Liver (tissue), 9 donors: ENCODE results near the gene RCOR1. TPM values are rescaled to one million over a fixed set of nuclear protein-coding genes. Genes with fewer than 3 reads are reported as not detected.

Source experiments
- DNase-seq: peaks from one replicate; pipeline ENCODE4 v3.0.0-alpha.2; 2017; ENCODE audit warnings: low spot score
- H3K27ac ChIP-seq, 2 donors: one replicate each; pipeline ENCODE4 v1.7.0; 2013; ENCODE audit warnings: inconsistent platforms in 2 of 2, low read length in 2 of 2, control low read depth in 1 of 2, low read depth in 1 of 2, mild to moderate bottlenecking in 1 of 2
- H3K27me3 ChIP-seq, 4 donors: one replicate each; pipeline versions ENCODE4 v1.6.1 to v1.7.0; 2013; ENCODE audit warnings: low read length in 3 of 4, inconsistent platforms in 1 of 4, mild to moderate bottlenecking in 1 of 4, moderate library complexity in 1 of 4; ENCODE audit not compliant: control insufficient read depth in 4 of 4, insufficient read depth in 4 of 4
- H3K36me3 ChIP-seq, 4 donors: one replicate each; pipeline versions ENCODE4 v1.6.1 to v1.7.0; 2013; ENCODE audit warnings: low read length in 3 of 4, mild to moderate bottlenecking in 3 of 4, low read depth in 1 of 4, moderate library complexity in 1 of 4; ENCODE audit not compliant: control insufficient read depth in 4 of 4, insufficient read depth in 3 of 4
- H3K4me1 ChIP-seq, 4 donors: one replicate each; pipeline versions ENCODE4 v1.6.1 to v1.7.0; 2013; ENCODE audit warnings: low read length in 3 of 4, mild to moderate bottlenecking in 3 of 4, moderate library complexity in 1 of 4; ENCODE audit not compliant: control insufficient read depth in 4 of 4, insufficient read depth in 4 of 4
- H3K4me3 ChIP-seq, 3 donors: one replicate each; pipeline versions ENCODE4 v1.6.1 to v1.7.0; 2013; ENCODE audit warnings: low read length in 3 of 3, control low read depth in 1 of 3, low read depth in 1 of 3, mild to moderate bottlenecking in 1 of 3
- H3K9ac ChIP-seq, 2 donors: one replicate each; pipeline ENCODE4 v1.7.0; 2013; ENCODE audit warnings: low read length in 2 of 2, mild to moderate bottlenecking in 2 of 2, moderate library complexity in 2 of 2, control low read depth in 1 of 2, low read depth in 1 of 2
- H3K9me3 ChIP-seq, 4 donors: one replicate each; pipeline versions ENCODE4 v1.6.1 to v1.7.0; 2013; ENCODE audit warnings: low read length in 3 of 4; ENCODE audit not compliant: control insufficient read depth in 4 of 4
- EGR1 ChIP-seq, 2 donors: IDR thresholded peaks; 2 replicates each; pipeline ENCODE4 v1.6.1; 2016 to 2018; ENCODE audit warnings: antibody characterized with exemption in 2 of 2, low read depth in 2 of 2
- FOXA1 ChIP-seq: IDR thresholded peaks from 2 replicates; pipeline ENCODE4 v1.6.1; 2016; ENCODE audit warnings: antibody characterized with exemption
- FOXA2 ChIP-seq: IDR thresholded peaks from 2 replicates; pipeline ENCODE4 v1.6.1; 2016; ENCODE audit warnings: antibody characterized with exemption
- GABPA ChIP-seq, 2 donors: IDR thresholded peaks in 1 of 2; conservative IDR thresholded peaks in 1 of 2; 2 replicates each; pipeline ENCODE4 v1.6.1; 2016; ENCODE audit warnings: antibody characterized with exemption in 2 of 2, mild to moderate bottlenecking in 1 of 2, moderate library complexity in 1 of 2
- HNF4A ChIP-seq, 2 donors: conservative IDR thresholded peaks; 2 replicates each; pipeline ENCODE4 v1.6.1; 2016; ENCODE audit warnings: antibody characterized with exemption in 2 of 2, mild to moderate bottlenecking in 2 of 2
- HNF4G ChIP-seq: IDR thresholded peaks from 2 replicates; pipeline ENCODE4 v1.6.1; 2016; ENCODE audit warnings: antibody characterized with exemption
- JUND ChIP-seq, 2 donors: IDR thresholded peaks; 2 replicates each; pipeline ENCODE4 v1.6.1; 2016; ENCODE audit warnings: antibody characterized with exemption in 2 of 2
- NR2F2 ChIP-seq: IDR thresholded peaks from 2 replicates; pipeline ENCODE4 v1.6.1; 2016; ENCODE audit warnings: antibody characterized with exemption
- SP1 ChIP-seq: IDR thresholded peaks from 2 replicates; pipeline ENCODE4 v1.6.1; 2018; ENCODE audit warnings: antibody characterized with exemption, mild to moderate bottlenecking
- YY1 ChIP-seq: IDR thresholded peaks from 2 replicates; pipeline ENCODE4 v1.6.1; 2016; ENCODE audit warnings: antibody characterized with exemption, mild to moderate bottlenecking
- WGBS: extraction: QIAGEN DNeasy Blood & Tissue Kit; methylation state at CpG from one replicate; pipeline ENCODE4 v1.1.7; 2013; 5-methylcytosine and 5-hydroxymethylcytosine counted together
- polyA plus RNA-seq, 2 donors: library from polyadenylated mRNA; stranded (reverse) in 1 of 2; unstranded in 1 of 2; fragments of 200-250 nt in 1 of 2; fragments of >200 nt in 1 of 2; fragmentation: Nextera tagmentation in 1 of 2; extraction: Ambion mirVana in 1 of 2; gene quantifications; one replicate each; pipeline versions ENCODE4 v1.2.1 to v1.2.3, GENCODE V29; 2013 to 2015
- total RNA-seq, 2 donors: library from RNA; depleted of rRNA; stranded (reverse); fragments of >200 nt; gene quantifications; one replicate each; pipeline ENCODE4 v1.2.3, GENCODE V29; 2014
- TF ChIP-seq, protein P1 (sequence below): IDR thresholded peaks from 2 replicates; pipeline ENCODE4 v1.6.1; 2016; ENCODE audit warnings: antibody characterized with exemption
- TF ChIP-seq, protein P2 (sequence below): IDR thresholded peaks from 2 replicates; pipeline ENCODE4 v1.6.1; 2016; ENCODE audit warnings: antibody characterized with exemption
- TF ChIP-seq, protein P3 (sequence below): IDR thresholded peaks from 2 replicates; pipeline ENCODE4 v1.6.1; 2016; ENCODE audit warnings: antibody characterized with exemption
- TF ChIP-seq, protein P4 (sequence below): fragments of 150-350 bp; IDR thresholded peaks from 2 replicates; pipeline ENCODE4 v1.5.1; 2017; ENCODE audit warnings: improper control_type of control experiment, low read depth, low read length; ENCODE audit not compliant: missing input control
- TF ChIP-seq, protein P5 (sequence below): IDR thresholded peaks from 2 replicates; pipeline ENCODE4 v1.6.1; 2016; ENCODE audit warnings: antibody characterized with exemption, mild to moderate bottlenecking
- donor health status: healthy.
- donor health status: healthy.
- donor health status: healthy.
- donor health status: healthy.
- donor health status: healthy.

Gene RCOR1
- total and polyA plus RNA-seq, 4 donors: 4.2 to 17.0 (median 5.7) TPM

DNA sequence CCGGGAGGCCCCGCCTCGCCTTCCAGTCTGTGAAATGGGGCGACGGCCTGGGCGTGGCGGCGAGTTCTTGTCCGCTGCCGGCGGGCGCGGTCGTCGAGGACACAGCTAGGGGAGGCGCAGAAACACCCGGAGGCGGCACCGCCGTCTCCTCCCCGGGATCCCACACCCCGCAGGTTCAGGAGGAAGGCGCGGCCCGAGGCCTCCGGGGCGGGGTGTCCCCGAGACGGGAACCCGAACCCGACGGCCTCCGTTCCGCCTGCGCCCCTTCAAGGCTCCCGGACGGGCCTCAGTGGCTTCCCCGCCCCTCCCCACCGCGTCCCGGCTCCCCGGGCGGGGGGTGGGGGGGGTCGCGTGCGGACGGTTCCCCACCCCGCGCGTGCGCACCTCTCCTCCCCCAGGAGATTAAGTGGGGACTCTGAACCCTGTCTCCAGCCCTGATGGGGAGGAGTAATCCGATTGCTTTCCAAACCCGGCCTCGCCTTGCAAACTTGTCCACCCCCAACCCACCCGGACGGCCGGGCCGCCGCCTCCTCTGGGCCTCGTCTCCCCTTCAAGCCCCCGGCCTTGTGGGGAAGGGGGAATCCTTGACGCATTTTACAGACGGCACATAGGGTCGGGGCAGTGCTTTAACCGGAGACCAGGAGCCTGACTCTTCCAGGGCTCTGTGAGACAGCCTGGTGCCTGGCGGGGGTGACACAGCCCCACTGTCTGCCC lies 47.5 kb upstream of the RCOR1 start:
- 12% methylated on average over 66 of the region's 66 CpGs for WGBS

DNA sequence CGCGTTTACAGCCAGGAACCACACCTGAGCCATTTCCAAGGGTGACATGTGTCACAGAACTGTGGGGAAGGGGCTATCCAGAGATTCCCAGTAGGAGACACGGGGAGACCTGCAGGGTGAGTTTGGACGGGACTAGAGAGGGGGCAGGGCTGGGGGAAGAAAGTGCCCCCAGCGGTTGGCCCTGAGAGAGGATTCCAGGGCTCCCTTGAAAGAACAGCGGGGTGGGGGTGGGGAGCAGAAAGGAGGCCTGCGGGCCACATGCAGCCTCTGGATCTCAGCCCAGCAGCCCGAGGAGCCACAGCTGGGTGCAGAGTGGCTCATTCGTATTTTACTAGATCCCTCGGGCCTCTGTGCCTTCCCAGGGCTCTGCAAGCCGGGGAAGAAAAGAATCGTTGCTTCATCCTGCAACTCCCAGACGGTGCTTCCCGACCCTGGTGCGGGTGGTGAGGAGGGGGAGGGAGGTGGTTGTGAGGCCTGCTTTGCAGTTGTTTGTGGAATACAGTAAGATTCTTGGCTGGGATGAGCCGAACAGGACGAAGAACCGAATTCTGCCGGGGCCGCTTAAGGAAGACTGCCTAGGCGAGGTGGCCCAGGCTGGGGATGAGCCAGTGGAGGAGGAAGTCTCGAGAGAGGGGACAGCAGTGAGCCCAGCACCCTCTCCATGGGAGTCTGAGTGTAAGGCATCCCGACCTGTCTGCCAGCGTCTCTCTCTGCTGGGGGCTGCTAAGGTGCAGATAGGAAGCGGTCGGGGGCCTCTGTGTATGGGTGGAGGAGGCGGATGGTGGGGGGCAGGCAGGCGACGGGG lies 46.8 kb upstream of the RCOR1 start:
- DNase-seq: no peak
- Histone ChIP-seq H3K27ac (no peak overlapping the region), H3K27me3 (peaks cover 0 to 3% (median under 1%) of the 10 kb centered on the region in 4 donors), H3K4me3 (no peak overlapping the region), H3K36me3 (no peaks in the 10 kb centered on the region), H3K4me1 (peaks cover 0 to 7% (median 1%) of the 10 kb centered on the region in 4 donors), H3K9ac (no peak overlapping the region), H3K9me3 (no peaks in the 10 kb centered on the region)
- WGBS: 65% methylated on average over 29 of the region's 29 CpGs
- TF ChIP-seq YY1 (no peak), GABPA (IDR thresholded peaks at IDR 0.05 in 1 of 2, conservative IDR thresholded peaks at IDR 0.05 in 1 of 2) (no peak)

More for the DNA sequence above, 47.5 kb upstream of the RCOR1 start:
- Histone ChIP-seq H3K9me3 (no peaks in the 10 kb centered on the region), H3K27me3 (peaks cover 0 to 3% (median under 1%) of the 10 kb centered on the region in 4 donors), H3K4me1 (peaks cover 0 to 7% (median 1%) of the 10 kb centered on the region in 4 donors), H3K36me3 (no peaks in the 10 kb centered on the region), H3K9ac (no peak overlapping the region), H3K4me3 (peak overlapping the region in 1 of 3 donors; percentile 24), H3K27ac (no peak overlapping the region)
- DNase-seq: no peak
- TF ChIP-seq HNF4A (conservative IDR thresholded peaks at IDR 0.05) (no peak), FOXA1 (no peak)

DNA sequence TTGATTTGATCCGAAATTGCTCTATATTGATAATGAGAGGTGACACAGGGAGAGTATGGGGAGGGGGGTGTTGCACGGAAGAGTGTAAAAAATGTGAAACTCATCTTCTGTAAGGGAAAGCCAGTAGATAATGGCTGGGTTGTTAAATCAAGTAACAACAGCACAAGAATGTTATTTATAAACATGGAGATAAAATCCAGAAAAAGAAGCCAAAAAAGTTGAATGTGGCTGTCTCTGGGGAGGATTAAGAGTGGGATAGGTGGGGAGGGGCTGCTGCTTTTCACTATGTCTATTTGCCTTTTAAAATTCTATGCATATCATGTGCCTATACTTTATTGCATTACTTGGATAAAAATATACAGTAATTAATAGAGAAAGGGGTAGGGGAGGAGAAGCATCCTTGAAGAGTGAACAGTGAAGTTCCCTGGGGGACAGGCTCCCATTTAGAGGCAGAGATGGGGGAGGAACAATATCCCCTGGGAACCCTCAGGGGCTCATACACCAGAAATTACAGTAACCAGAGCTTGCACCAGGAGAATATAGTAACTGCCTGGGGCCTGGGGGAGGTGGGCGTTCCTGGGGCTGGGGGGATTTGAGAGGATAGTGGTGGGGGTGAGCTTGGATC lies 43.7 kb upstream of the RCOR1 start:
- DNase-seq: no peak
- H3K36me3 ChIP-seq: no peaks in the 10 kb centered on the region
- H3K4me1 ChIP-seq: peaks cover 0 to 7% (median 1%) of the 10 kb centered on the region in 4 donors
- H3K9ac ChIP-seq: no peak overlapping the region
- TF ChIP-seq JUND (IDR thresholded peaks at IDR 0.05) (no peak), YY1 (no peak), HNF4G (no peak), GABPA (IDR thresholded peaks at IDR 0.05 in 1 of 2, conservative IDR thresholded peaks at IDR 0.05 in 1 of 2) (no peak), EGR1 (IDR thresholded peaks at IDR 0.05; ENCODE audit: low read depth in 2 of 2) (no peak), NR2F2 (no peak), FOXA1 (no peak), HNF4A (conservative IDR thresholded peaks at IDR 0.05) (no peak), FOXA2 (no peak), SP1 (no peak)
- TF ChIP-seq, protein P1, sequence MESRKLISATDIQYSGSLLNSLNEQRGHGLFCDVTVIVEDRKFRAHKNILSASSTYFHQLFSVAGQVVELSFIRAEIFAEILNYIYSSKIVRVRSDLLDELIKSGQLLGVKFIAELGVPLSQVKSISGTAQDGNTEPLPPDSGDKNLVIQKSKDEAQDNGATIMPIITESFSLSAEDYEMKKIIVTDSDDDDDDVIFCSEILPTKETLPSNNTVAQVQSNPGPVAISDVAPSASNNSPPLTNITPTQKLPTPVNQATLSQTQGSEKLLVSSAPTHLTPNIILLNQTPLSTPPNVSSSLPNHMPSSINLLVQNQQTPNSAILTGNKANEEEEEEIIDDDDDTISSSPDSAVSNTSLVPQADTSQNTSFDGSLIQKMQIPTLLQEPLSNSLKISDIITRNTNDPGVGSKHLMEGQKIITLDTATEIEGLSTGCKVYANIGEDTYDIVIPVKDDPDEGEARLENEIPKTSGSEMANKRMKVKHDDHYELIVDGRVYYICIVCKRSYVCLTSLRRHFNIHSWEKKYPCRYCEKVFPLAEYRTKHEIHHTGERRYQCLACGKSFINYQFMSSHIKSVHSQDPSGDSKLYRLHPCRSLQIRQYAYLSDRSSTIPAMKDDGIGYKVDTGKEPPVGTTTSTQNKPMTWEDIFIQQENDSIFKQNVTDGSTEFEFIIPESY: no peak
- TF ChIP-seq, protein P2, sequence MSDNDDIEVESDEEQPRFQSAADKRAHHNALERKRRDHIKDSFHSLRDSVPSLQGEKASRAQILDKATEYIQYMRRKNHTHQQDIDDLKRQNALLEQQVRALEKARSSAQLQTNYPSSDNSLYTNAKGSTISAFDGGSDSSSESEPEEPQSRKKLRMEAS: no peak
- TF ChIP-seq, protein P3, sequence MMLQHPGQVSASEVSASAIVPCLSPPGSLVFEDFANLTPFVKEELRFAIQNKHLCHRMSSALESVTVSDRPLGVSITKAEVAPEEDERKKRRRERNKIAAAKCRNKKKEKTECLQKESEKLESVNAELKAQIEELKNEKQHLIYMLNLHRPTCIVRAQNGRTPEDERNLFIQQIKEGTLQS: no peak
- TF ChIP-seq, protein P4, sequence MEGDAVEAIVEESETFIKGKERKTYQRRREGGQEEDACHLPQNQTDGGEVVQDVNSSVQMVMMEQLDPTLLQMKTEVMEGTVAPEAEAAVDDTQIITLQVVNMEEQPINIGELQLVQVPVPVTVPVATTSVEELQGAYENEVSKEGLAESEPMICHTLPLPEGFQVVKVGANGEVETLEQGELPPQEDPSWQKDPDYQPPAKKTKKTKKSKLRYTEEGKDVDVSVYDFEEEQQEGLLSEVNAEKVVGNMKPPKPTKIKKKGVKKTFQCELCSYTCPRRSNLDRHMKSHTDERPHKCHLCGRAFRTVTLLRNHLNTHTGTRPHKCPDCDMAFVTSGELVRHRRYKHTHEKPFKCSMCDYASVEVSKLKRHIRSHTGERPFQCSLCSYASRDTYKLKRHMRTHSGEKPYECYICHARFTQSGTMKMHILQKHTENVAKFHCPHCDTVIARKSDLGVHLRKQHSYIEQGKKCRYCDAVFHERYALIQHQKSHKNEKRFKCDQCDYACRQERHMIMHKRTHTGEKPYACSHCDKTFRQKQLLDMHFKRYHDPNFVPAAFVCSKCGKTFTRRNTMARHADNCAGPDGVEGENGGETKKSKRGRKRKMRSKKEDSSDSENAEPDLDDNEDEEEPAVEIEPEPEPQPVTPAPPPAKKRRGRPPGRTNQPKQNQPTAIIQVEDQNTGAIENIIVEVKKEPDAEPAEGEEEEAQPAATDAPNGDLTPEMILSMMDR: no peak
- TF ChIP-seq, protein P5, sequence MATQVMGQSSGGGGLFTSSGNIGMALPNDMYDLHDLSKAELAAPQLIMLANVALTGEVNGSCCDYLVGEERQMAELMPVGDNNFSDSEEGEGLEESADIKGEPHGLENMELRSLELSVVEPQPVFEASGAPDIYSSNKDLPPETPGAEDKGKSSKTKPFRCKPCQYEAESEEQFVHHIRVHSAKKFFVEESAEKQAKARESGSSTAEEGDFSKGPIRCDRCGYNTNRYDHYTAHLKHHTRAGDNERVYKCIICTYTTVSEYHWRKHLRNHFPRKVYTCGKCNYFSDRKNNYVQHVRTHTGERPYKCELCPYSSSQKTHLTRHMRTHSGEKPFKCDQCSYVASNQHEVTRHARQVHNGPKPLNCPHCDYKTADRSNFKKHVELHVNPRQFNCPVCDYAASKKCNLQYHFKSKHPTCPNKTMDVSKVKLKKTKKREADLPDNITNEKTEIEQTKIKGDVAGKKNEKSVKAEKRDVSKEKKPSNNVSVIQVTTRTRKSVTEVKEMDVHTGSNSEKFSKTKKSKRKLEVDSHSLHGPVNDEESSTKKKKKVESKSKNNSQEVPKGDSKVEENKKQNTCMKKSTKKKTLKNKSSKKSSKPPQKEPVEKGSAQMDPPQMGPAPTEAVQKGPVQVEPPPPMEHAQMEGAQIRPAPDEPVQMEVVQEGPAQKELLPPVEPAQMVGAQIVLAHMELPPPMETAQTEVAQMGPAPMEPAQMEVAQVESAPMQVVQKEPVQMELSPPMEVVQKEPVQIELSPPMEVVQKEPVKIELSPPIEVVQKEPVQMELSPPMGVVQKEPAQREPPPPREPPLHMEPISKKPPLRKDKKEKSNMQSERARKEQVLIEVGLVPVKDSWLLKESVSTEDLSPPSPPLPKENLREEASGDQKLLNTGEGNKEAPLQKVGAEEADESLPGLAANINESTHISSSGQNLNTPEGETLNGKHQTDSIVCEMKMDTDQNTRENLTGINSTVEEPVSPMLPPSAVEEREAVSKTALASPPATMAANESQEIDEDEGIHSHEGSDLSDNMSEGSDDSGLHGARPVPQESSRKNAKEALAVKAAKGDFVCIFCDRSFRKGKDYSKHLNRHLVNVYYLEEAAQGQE: no peak
- H3K27me3 ChIP-seq: peaks cover 0 to 3% (median under 1%) of the 10 kb centered on the region in 4 donors
- H3K27ac ChIP-seq: no peak overlapping the region
- WGBS: 55% methylated on average over 3 of the region's 3 CpGs
- H3K9me3 ChIP-seq: no peaks in the 10 kb centered on the region
- no peak overlapping the region for H3K4me3 ChIP-seq
